GM04503 (cell line): ENCODE data around the gene SETD5.

Experiments
- DNase-seq: peaks from one replicate; pipeline ENCODE4 v3.0.0-alpha.2; 2012; ENCODE audit warnings: low read depth

Gene SETD5

GRCh38 chr3:9514956-9515355 lies 117.5 kb downstream of the SETD5 start:
- DNase-seq, result no peak

- no peak for DNase-seq
Observed at GRCh38 chr3:9525078-9525477, 127.7 kb downstream of the SETD5 start.
